Retinal pigment epithelial cell (primary cell): Measurements from ENCODE around the gene UBE3A.

Experiments used
- DNase-seq: peaks from one replicate; pipeline ENCODE4 v3.0.0-alpha.2; 2010; ENCODE audit warnings: low read depth
- H3K4me3 ChIP-seq: 2 replicates; pipeline ENCODE4 v1.5.1; 2011; ENCODE audit warnings: mild to moderate bottlenecking, low read length, control low read depth, moderate library complexity
- TF ChIP-seq, protein P1 (sequence below): conservative IDR thresholded peaks from 2 replicates; pipeline ENCODE4 v1.5.1; 2011; ENCODE audit warnings: low read depth, low read length, control low read depth, inconsistent platforms

UBE3A gene

DNA sequence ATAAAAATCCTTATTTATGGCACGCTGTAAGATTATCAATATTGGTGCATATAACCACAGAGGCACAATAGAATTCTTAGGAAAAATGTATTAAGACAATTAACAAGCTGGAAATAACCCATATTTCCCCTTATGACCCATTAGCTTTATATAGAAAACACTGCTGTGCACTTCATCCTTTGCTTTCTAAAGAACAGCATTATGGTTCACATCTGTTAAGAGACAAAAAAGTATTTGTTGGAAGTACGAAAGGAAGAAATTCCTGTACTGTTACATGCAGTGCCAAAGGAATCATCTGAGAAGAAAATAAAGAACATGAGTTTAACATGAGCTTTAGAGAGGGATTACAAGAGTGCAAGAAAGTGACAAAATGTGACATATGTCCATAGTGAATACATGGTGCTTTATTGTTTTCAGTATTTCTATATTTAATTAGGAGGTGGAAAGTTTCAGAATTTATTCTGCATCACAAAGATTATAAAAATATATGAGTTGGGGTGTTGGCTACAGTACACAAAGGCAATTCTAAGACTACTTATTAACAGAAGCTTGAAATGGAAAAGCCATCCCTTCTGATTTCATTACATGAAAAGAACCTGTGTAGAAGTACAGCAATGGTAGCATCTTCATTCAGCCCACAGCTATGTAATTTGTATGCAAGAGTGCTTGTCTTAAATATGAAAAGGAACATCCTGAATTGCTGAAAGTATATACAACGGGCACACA lies 6.8 kb downstream of the UBE3A start:
- no peak overlapping the region for H3K4me3 ChIP-seq
- no peak for DNase-seq
- TF ChIP-seq, protein P1, sequence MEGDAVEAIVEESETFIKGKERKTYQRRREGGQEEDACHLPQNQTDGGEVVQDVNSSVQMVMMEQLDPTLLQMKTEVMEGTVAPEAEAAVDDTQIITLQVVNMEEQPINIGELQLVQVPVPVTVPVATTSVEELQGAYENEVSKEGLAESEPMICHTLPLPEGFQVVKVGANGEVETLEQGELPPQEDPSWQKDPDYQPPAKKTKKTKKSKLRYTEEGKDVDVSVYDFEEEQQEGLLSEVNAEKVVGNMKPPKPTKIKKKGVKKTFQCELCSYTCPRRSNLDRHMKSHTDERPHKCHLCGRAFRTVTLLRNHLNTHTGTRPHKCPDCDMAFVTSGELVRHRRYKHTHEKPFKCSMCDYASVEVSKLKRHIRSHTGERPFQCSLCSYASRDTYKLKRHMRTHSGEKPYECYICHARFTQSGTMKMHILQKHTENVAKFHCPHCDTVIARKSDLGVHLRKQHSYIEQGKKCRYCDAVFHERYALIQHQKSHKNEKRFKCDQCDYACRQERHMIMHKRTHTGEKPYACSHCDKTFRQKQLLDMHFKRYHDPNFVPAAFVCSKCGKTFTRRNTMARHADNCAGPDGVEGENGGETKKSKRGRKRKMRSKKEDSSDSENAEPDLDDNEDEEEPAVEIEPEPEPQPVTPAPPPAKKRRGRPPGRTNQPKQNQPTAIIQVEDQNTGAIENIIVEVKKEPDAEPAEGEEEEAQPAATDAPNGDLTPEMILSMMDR, result no peak

DNA sequence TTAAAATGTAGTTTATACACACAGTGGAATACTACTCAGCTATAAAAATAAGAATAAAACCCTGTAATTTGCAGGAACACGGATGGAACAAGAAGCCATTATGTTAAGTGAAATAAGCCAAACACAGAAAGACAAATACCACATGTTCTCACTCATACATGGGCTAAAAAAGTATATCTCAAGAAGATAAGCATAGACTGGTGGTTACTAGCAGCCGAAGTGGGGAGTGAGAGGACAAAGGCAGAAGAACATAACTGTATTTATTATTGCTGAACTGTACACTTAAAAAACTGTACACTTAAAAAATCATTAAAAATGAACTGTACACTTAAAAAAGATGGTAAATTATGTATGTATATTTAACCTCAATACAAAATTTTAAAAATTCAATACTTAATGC lies 11.0 kb downstream of the UBE3A start:
- H3K4me3 ChIP-seq, result no peak overlapping the region
- TF ChIP-seq, protein P1, result no peak
- no peak for DNase-seq

DNA sequence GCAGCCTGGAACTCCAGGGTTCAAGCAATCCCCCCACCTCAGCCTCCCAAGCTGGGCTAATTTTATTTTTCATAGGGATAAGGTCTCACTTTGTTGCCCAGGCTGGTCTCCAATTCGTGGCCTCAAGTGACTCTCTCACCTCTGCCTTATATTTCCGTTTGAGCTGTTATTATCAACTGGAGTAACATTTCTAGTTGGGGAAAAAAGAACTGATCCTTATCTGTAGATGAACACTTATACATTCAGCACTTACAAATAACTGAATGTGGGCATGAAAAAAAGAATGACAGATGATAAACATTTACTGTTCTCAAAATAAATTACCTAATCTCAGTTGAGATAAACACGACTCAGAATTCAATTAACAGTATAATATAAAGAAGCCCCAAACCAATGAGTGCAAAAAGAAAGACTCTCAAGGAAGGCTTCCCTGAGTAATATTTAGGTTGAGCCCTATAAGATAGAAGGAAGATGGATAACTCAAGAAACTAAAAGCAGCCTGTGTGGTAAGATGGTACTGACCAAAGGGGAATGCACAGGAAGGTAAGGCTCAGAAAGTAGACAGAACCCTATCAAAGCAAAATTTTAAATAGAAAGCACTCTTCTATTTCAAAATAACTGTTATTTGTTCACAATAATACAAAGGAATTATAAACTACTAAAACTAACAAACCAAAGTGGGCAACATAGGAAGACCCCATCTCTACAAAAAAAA lies 11.8 kb downstream of the UBE3A start:
- no peak for DNase-seq
- TF ChIP-seq, protein P1, result no peak
- H3K4me3 ChIP-seq, result no peak overlapping the region

DNA sequence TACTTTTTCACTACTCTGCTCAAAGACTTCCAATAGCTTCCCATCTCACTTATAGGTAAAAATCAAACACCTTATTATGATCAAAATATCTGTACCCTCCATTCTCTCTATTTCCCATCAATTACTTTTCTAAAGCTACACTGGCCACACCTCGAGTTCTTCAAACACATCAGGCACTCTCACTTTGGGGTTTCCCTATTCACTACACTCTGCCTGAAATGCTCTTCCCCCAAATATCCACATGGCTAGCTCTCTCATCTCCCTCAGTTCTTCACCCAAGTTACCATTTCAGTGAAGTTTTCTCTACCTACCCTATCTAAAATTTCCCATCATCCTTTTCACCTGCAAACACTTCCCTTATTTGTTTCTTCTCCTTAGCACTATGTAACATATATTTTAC lies 14.8 kb downstream of the UBE3A start:
- H3K4me3 ChIP-seq, result no peak overlapping the region
- no peak for DNase-seq
- TF ChIP-seq, protein P1, result no peak

DNA sequence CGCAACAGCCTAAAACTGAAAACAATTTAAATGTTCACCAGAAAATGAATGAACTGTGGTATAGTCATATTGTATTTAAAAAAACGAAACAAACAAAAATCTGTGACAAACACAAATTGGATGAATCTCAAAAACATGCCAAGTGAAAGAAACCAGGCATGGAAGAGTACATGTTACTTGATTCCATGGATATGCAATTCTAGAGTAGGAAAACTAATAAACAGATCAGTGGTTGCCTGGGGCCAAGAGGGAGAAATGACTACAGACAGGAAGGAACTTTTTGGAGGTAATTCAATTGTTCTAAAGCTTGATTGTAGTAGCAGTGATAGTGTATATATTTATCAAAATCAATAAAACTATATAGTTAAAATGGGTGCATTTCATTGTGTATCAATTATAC lies 16.8 kb downstream of the UBE3A start:
- no peak for DNase-seq
- no peak overlapping the region for H3K4me3 ChIP-seq
- TF ChIP-seq, protein P1, result no peak

DNA sequence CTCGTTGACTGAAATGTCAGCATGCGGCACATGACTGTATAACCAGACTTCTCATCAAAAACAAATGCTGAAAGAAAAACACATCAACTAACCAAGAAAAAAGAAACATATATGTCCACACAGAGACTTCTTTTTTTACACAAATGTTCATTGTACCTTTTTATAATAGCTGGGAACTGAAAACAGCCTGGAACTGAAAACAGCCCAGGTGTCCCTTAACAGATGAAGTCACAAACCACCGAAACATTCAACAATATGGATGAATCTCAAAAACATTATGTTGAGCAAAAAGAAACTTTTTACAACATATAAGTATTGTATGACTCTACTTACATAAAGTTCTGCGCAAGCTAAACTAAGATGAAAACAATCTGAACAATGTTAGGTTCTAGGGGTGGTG lies 20.6 kb downstream of the UBE3A start:
- no peak overlapping the region for H3K4me3 ChIP-seq
- no peak for DNase-seq
- TF ChIP-seq, protein P1, result no peak

DNA sequence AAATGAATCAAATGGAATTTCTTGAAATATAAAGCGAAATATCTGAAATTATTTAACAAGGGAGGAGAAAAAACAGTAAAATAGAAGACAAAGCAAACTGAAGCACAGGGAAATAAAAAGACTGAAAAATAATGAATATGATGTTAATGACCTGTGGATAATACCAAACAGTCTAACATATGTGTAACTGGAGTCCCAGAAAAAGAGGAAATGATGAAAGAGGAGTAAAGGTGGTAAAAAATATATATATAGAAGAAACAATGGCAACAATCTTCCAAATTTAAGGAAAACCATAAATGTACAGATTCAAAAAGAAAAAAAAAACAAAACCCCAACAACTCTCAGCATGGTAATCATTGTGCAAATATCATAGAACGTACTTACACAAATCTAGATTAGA lies 21.2 kb downstream of the UBE3A start:
- no peak overlapping the region for H3K4me3 ChIP-seq
- TF ChIP-seq, protein P1, result no peak
- DNase-seq, result no peak
